Gastrocnemius medialis (tissue), 4 donors: ENCODE data around the gene CYLD.

Experiments
- CTCF ChIP-seq, 5 experiments: fragments of 450-650 bp in 3 of 5; fragments of 200-600 bp in 2 of 5; sonication (generic) in 2 of 5; IDR thresholded peaks in 4 of 5; conservative IDR thresholded peaks in 1 of 5; 1 replicate in 4 of 5; 2 replicates in 1 of 5; pipeline ENCODE4 v1.5.1; 2016 to 2019; ENCODE audit warnings: antibody characterized with exemption in 5 of 5, mild to moderate bottlenecking in 3 of 5, moderate library complexity in 3 of 5
- POLR2A ChIP-seq, 2 donors: fragments of 450-650 bp; IDR thresholded peaks; one replicate each; pipeline ENCODE4 v1.6.1; 2017; ENCODE audit warnings: antibody characterized with exemption in 2 of 2, mild to moderate bottlenecking in 2 of 2, moderate library complexity in 2 of 2

- TF ChIP-seq CTCF (IDR thresholded peaks at IDR 0.05 in 4 of 5, conservative IDR thresholded peaks at IDR 0.05 in 1 of 5) (no peak), POLR2A (IDR thresholded peaks at IDR 0.05) (no peak)
Observed at GRCh38 chr16:50810241-50810965, 68.5 kb downstream of the CYLD start.
